Keratinocyte (primary cell): Measurements from ENCODE around the gene MEA1.

Experiments
- EZH2 ChIP-seq: IDR thresholded peaks from one replicate; pipeline ENCODE4 v1.6.1; 2012; ENCODE audit warnings: inconsistent platforms, mild to moderate bottlenecking, low read length, moderate library complexity
- TF ChIP-seq, protein P1 (sequence below), 3 experiments: IDR thresholded peaks in 1 of 3; conservative IDR thresholded peaks in 1 of 3; optimal IDR thresholded peaks in 1 of 3; 2 replicates in 2 of 3; 3 replicates in 1 of 3; pipeline versions ENCODE3 to v1.5.1; 2011; ENCODE audit warnings: low read length in 3 of 3, mild to moderate bottlenecking in 3 of 3, moderate library complexity in 2 of 3, control low read depth in 1 of 3, inconsistent platforms in 1 of 3; ENCODE audit not compliant: insufficient read depth in 2 of 3; ENCODE audit errors: extremely low read depth in 1 of 3

DNA sequence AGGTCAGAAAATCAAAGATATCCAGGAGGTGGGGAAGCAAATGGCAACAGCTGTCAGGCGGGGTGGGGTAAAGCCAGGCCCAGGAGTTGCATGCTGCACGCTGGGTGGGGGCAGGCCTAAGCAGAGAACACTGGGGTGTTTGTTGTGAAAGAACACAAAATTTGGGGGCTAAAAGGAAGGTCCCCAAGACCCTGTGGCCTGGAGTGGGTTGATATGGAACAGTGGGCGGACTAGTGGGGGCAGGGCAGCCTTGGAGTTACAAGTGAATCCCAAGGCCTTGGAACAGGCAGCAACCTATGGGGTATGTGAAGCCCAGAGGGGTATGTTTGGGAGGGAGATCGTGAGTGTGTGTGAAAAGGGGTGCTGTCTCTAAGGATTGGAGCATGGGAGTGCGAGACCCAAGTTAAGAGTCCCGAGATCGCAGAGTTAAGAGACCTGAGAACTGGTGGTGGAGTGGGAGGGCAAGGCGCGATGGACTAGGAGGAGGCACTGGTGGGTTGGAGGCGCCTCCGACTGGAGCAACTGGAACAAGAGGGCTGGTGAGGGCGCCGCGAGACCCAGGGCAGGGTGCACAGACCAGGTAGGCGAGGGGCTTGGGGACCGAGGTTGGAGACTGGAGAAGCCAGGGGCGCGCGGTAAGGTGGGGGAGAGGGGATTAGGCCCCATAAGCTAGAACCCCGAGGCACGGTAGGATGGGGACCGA is 39.2 kb upstream of the MEA1 start:
- TF ChIP-seq, protein P1, sequence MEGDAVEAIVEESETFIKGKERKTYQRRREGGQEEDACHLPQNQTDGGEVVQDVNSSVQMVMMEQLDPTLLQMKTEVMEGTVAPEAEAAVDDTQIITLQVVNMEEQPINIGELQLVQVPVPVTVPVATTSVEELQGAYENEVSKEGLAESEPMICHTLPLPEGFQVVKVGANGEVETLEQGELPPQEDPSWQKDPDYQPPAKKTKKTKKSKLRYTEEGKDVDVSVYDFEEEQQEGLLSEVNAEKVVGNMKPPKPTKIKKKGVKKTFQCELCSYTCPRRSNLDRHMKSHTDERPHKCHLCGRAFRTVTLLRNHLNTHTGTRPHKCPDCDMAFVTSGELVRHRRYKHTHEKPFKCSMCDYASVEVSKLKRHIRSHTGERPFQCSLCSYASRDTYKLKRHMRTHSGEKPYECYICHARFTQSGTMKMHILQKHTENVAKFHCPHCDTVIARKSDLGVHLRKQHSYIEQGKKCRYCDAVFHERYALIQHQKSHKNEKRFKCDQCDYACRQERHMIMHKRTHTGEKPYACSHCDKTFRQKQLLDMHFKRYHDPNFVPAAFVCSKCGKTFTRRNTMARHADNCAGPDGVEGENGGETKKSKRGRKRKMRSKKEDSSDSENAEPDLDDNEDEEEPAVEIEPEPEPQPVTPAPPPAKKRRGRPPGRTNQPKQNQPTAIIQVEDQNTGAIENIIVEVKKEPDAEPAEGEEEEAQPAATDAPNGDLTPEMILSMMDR (optimal IDR thresholded peaks at IDR 0.05 in 1 of 3, IDR thresholded peaks at IDR 0.05 in 1 of 3, conservative IDR thresholded peaks at IDR 0.05 in 1 of 3; ENCODE audit: extremely low read depth in 1 of 3, insufficient read depth in 2 of 3, low read length in 3 of 3), result no peak
- TF ChIP-seq EZH2, result no peak
